ENCODE measurements around the gene HORMAD2.

- TF ChIP-seq CTCF (conservative IDR thresholded peaks at IDR 0.05) (no peak), EZH2 (IDR thresholded peaks at IDR 0.05; ENCODE audit: low read depth) (no peak)
Observed at GRCh38 chr22:30196141-30196879, 116.0 kb downstream of the HORMAD2 start.
